GM21528 (cell line): ENCODE measurements around the gene CUL5.
"Not testable (repeated sequence)": the region's sequence is repeated elsewhere in the genome, so short reads cannot be mapped to it uniquely, and the experiment has no call there.

Experiments
- ATAC-seq: cut with Tn5 transposase; IDR thresholded peaks from one replicate; pipeline ENCODE4 v1.9.1; 2021; ENCODE audit warnings: mild to moderate bottlenecking, moderate library complexity; ENCODE audit not compliant: unreplicated experiment, low FRiP score

Gene CUL5

DNA sequence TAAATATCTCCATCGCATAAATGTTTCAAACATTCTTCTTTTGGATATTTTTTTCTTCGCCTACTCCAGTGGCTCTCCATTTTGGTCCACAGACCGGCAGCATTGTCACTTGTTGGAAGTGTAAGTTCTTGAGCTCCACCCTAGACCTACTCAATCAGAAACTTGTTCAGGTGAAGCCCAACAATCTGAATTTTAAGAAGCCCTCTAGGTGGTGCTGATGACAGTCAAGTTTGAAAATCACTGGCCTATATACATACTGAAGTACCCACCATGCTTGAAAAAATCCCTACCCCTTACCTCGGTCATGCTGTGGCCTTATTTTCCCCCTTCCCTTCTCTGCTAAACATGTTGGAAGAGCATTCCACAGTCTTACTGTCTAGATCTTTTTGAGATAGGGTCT, 102.4 kb downstream of the CUL5 start:
- no peak for ATAC-seq

DNA sequence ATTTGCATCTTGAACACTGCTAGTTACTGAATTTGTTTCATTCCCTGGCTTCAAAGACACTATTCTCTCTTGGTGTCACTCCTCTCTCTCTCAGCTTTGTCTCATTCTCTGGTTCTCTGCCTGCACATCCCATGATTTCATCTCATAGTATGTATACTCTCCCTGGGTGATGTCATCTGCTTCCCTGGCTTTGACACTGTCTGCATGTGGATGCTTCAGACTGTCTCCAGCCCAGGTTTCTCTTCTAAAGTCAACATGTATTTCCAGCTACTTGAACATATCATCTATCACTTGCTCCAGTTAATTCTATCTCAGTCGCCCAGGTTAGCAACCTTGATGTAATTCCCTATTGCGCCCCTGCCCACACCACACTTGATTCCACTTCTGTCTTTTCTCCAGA, 103.4 kb downstream of the CUL5 start:
- ATAC-seq = no peak

DNA sequence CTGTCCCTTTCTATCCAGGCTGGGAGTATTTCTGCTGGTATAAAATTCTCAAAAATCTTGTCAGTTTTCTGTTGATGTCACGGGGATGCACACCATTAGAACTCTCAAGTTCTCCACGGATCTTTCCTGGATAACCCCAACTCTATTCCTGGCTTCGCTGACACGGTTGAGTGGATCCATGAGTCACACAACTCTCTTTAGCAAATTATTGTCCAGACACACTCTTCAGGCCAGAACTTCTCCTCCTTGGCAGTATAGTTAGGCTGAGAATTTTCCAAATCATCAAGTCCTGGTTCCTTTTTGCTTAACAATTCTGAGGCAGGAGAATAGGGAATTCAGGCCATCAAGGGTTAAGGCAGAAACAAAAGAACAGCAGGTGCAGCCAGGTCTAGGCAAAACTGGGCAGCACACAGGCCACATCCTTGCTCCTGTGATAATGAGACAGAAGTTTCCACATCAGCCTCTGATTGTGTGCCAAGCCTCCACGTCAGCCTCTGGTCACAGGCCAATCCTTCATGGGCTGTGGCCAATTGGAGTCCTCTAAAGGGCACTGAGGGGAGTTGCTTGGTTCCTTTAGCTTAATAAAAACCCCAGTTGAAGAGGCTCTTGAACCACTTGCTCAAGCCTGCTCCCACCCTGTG, 106.9 kb downstream of the CUL5 start:
- no peak for ATAC-seq

DNA sequence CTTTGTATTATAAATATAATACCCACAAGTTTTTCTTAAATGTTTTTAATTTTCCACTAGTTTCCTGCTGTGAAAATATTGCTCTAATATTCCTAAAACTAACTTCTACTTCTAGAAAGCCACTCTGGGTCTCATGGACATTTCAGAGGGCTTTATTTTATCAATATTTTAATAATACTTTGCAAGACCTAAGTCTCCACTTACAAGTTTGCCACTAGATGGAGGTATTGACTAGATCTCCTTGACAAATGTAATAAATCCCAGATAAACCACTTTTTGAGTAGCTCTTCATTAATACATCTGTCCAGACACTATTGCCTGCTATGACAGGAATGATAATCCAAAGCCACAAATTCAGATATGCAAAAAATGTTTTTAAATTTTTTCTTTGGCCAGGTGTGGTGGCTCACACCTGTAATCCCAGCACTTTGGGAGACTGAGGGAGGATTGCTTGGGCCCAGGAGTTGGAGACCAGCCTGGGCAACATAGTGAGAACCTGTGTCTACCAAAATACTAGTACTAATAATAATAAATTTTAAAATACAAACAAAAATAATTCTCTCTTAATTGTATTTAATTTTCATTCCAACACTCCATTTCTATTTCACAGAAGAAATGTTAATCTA, 109.2 kb downstream of the CUL5 start:
- no peak for ATAC-seq

DNA sequence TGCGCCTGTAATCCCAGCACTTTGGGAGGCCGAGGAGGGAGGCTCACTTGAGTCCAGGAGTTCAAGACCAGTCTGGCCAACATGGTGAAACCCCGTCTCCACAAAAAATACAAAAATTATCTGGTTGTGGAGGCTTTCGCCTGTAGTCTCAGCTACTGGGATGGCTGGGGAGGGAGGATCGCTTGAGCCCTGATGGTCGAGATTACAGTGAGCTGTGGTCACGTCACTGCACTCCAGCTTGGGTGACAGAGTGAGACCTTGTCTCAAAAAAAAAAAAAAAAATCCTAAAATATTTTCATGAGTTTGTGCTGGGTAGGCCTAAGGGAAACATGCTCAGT, 112.2 kb downstream of the CUL5 start:
- ATAC-seq = peak; percentile 30

DNA sequence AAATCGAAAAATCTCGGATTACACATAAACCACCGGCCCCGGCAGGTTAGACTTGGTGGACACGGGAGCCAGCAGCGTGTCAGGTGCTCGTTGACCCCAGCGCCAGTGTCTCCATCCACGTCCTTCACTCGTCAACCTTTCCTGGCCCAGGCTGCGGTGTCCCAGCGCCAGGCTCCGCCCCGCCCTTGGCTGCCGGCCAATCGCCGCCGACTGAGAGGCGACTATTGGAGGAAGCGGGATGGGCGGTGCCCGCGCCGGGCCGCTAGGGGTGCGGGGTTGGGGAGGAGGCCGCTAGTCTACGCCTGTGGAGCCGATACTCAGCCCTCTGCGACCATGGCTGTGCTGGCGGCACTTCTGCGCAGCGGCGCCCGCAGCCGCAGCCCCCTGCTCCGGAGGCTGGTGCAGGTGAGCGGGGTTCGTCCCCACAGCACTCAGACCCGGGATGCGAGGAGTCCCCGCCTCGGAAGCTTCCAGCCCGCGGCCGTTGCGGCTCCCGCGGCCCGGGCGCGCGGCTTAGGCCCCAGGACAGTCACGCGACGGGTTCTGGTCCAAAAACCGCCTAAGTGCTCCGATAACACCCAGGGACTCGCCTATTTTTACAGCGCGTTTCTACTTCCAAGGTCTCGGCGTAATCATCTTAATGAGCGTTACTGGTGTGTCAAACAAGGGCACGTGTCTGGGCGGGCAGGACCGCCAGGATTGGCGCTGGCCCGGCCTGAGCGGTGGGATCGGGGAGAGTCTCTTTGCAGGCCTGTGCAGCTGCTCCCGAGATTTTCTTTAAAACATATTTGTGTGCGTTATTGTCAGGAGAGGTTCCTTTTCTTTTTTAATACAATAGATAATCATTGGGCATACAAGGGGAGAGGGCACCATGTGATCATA, 112.8 kb downstream of the CUL5 start, which contains the start of gene ACAT1:
TSS of gene ACAT1 (plus strand) at position 294 of the 882 bp plus-strand sequence. CDS start at position 334, 40 bp downstream.
- ATAC-seq = peak; percentile 96

DNA sequence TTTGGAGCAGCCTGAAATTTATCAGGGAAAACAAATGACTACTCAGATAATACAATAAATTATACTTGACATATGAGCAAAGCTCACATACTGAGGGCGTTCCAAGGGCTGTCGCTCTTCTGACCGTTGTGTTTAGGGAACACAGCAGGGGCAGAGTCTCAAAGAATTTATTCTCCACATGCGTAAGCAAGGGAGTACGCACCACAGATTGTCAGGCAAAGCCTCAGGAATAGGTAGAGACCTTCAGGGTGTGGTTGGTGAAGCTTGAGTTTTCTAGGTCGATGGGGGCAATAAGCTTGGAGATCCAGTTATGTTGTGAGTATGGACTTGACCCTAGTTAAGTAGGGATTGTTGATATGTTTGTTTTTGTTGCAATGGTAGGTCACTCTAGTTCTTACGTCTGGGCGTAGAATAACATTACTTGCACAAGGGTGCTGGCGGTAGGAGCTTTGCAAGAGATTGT, 113.5 kb downstream of the CUL5 start:
- ATAC-seq = no peak

DNA sequence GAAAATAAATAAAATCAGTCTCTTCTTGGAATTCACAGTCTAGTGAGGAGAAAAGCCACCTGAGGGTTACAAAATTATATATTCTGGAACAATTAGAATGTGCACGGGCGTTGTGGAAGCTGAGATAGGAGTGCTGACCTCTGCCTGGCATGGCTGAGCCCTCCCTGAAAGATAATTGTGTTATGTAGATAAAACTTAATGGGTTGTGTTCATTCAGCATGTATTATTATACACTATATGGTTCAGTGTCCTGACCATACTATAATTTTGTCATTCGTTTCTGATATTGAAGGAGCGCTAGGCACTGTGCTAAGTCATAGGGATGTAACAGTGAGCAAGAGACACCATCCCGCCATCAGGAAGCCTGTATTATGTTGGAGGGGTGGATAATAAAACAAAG, 116.4 kb downstream of the CUL5 start:
- ATAC-seq = no peak

DNA sequence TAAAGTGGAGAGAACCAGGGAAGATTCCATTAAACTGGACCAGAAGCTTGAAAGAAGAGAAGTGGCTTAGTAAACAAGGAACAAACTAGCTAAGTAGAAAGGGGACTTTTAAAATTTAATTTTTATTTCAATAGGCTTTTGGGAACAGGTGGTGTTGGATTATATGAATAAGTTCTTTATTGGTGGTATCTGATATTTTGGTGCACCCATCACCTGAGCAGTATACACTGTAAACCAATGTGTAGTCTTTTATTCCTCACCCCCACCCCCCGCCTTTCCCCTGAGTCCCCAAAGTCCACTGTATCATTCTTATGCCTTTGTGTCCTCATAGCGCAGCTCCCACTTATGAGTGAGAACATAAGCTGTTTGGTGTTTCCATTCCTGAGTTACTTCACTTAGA, 120.1 kb downstream of the CUL5 start:
- ATAC-seq = no peak

DNA sequence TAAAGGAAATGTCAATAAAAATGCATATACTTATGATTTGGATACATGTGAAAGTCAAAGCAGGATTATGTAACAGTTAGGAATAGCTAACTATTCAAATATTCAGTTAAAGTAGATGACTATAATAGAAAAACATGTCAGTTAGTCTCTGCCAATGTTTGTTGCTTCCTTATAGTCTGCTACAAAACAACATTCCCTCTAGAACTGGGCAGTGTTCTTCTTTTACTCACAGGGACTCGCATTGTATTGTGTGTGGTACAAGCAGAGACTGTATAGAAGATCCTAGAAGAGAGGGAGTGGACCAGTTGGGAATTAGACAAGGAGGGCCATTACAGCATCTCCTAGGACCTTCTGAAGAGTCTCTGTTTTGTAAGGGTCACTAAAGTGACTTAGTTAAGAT, 123.3 kb downstream of the CUL5 start:
- ATAC-seq = no peak

DNA sequence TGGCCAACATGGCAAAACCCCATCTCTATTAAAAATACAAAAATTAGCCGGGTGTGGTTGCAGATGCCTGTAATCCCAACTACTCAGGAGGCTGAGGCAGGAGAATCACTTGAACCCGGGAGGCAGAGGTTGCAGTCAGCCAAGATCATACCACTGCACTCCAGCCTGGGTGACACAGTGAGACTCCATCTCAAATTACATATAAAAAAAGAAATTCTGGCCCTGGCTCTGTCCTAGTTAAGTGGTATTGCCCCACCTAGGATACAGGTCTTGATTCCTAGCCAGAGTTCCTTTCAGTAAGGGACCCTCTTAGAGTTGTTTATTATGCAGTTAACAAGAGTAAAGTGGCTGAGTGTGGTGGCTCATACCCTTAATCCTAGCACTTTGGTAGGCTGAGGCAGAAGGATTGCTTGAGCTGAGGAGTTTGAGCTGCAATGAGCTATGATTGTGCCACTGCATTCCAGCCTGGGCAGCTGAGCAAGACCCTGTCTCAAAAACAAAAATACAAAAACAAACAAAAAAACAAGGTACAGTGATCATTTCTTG, 124.4 kb downstream of the CUL5 start:
- ATAC-seq = not testable (repeated sequence)

DNA sequence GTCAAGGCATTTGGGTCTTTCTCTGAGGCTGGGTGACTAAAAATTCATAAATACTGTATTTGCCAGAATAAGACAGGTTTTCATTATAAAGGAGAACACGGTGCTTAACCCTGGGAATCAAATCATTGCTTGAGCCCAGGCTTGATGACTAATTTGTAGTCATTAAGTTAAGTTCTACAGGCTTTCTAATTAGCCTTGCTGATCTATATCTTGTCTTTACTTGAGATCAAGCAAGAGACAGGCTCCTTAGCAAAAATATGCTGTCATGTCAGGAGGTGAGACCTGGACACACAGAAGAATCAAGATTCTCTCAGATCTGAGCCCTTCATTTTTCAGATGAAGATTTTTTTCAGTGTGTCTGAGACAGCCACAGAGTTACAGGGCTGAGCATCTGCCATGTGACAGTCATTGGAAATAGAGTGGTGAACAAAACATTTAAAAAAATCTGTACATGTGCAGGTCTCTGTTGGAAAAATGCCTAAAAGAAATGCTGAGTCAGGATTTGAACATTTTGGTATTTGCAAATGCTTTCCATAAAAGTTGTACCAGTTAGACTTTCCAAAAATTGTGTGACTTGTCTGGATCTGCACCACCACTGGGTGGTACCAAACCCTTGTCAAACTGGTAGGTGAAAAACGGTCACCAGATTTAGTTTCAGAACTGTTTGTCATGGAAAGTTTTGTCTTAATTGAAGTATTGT, 127.3 kb downstream of the CUL5 start:
- peak; percentile 71 for ATAC-seq

DNA sequence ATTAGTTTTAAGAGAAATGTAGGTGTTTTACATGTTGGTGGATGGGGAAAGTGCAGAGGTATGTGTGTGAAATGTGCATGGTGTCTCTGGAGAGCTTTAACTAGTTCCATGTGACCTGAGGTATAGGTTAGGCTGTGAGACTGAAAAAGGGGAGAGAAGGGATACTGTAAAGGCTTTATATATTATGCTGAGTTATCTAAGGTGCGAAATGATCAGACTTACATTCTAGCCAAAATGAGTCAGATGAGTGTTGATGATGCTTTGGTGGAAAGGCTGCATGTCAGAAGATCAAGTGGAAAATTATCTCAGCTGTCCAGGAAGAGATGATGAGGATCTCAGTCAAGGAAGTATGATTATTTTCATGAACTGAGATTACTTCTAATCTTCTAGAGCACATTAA, 128.5 kb downstream of the CUL5 start:
- ATAC-seq = no peak

DNA sequence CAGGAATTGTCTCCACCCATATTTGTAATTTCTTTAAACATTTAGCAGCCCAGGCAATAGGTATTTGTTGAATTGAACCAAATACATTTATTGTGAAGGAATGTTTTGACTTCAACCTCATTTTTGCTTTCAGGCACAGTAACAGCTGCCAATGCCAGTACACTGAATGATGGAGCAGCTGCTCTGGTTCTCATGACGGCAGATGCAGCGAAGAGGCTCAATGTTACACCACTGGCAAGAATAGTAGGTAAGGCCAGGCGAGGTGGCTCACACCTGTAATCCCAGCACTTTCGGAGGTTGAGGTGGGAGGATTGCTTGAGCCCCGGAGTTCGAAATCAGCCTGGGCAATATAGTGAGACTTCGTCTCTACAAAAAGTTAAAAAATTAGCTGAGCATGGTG, 133.6 kb downstream of the CUL5 start:
- ATAC-seq = no peak

DNA sequence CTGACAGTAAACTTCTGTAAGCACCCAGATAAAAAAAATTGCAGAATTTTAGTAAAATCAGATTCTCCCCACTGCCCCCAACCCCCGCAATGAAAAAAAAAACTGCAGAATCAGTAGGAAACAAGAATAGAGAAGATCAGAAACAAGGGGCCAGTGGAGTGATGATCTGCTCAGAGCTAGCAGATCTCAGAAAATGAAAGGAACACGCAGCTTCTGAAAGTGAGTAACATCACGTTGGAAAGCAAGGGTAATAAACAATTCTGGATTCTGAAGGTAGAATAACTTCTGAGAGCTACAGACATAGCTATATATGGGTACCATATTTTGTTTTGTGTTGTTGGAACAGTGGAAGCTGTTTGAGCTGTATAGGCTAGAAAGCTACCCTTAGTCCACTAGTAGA, 135.9 kb downstream of the CUL5 start:
- ATAC-seq = no peak

DNA sequence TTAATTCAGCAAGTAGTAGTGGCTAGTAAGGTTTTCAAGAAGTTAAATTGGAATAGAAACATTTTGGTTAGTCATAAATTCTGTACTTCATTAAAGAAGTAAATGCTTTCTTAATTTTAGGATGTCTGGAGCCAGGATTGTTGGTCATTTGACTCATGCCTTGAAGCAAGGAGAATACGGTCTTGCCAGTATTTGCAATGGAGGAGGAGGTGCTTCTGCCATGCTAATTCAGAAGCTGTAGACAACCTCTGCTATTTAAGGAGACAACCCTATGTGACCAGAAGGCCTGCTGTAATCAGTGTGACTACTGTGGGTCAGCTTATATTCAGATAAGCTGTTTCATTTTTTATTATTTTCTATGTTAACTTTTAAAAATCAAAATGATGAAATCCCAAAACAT, 138.5 kb downstream of the CUL5 start:
- no peak for ATAC-seq

DNA sequence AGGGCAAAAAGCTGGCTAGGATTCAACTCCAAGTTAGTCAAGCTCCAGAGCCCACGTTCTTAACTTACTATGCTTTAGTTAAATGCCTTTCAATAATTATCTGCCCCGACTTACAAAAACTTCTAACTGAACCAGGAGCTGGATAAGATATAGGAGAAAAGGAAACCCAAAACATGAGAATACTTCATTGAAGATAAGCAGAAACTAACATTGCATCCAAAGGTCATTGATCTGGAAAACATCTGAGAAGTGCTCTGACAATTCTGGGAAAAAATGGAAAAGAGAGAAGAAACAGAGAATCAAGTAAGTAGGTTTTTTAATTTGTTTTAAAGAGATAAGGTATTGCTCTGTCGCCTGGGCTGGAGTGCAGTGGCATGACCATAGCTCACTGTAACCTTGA, 139.9 kb downstream of the CUL5 start:
- ATAC-seq = no peak

DNA sequence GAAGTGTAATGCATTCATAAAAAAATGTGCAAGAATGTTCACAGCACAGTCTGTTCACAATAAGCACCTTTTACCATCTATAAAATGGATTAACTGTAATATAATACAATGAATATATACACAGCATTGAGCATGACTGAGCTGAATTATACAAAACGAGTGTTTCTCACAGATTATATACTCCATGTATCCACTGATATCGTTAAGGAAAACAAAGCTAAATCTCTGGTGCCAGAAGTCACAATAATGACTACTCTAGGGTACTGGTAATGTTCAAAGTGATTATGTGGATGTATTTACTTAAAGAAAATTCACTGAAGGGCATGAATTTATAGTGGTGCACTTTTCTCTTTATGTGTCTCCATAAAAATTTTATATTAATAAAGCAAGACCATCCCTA, 145.9 kb downstream of the CUL5 start:
- no peak for ATAC-seq
